Activated CD8-positive, alpha-beta memory T cell treated with anti-CD3 and anti-CD28 coated beads, Interleukin-2, amount 50 U/mL, for 4 hours (primary cell): ENCODE results near the gene SKAP1.

Experiments used
- DNase-seq: peaks from one replicate; pipeline ENCODE4 v3.0.0-alpha.2; 2020

Gene SKAP1

DNA sequence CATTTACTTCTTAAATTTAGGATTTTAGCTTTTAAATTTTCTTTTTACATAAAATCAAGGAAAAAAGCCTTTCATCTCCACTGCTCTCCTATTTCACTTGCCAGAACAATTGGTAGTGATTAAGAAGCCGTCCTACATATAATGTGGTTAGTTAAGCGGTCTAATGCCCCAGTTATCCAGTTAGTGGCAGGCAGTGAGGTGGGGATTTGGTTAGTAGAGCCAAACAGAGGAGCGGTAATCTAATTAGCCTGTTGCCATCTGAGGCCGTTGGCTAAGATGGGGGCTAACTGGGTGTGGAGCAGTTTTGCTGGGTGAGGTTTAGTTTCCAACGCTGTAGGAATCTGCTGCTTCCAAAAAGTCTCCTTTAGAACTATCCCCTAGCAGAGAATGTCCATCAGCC is 300.0 kb downstream of the SKAP1 start:
- DNase-seq = no peak

DNA sequence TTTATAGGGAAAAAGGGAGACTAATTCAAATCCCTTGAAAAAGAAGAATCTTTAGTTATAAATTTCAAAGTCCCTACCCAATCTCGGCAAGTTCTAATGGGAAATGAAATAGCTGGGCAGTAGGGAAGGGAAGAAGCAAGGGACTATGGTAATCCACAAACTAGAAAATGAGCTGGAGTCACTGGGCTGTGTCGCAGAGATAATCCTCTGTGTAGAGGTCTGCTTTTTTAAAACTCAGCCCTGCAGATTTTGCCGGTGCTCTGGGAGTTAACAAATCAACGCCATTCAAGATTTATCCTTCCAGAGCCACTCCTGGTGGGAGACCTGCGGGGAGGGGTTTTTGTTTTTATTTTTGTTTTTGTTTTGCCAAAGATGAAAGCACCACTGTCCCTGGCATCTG is 301.6 kb downstream of the SKAP1 start:
- DNase-seq = no peak

DNA sequence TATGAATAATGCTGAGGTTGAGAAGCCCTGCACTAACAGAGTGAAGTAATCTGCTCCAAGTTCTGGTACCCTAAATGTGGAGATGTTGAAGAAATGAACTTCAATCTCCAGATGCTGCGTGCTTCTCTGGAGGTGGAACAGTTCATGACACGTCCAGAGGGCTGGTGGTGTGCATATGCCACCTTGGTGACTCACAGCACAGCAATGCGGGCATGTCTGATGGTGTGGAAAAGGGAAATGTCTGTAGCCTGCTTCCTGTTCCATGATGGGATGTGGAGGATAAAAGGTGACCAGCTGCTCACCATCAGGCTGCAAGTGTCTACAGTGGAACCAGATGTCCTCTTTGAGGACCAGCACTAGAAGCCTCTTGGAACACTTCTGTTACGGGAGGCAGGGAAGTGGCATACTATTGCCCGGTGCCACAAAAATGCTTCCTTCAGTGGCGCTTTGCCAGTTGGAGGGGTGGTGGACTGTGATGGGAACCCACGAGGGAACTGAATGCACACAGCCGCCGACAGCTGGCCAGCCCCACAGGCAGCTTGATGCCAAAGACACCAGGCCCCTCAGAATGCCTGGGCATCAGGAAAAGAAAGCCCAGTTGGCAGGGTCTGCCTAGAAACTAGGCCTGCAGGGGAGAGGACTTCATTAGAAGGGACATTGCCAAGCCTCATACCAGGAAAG is 302.5 kb downstream of the SKAP1 start:
- DNase-seq = no peak

DNA sequence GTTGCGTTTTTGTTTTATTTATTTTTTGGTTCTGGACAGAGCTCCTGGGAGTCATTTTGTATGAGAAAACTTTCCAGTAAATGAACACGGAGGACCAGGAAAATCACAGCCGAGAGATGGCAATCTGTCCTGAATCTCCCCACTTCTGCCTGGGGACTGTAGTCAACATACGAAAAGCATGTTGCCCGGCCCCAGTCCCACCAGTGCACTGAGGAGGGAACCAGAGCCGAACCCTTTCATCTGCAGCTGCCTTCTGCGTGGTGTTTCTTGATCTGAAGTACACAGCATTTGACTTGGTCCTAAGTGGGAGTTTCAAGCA is 303.5 kb downstream of the SKAP1 start:
- no peak for DNase-seq

DNA sequence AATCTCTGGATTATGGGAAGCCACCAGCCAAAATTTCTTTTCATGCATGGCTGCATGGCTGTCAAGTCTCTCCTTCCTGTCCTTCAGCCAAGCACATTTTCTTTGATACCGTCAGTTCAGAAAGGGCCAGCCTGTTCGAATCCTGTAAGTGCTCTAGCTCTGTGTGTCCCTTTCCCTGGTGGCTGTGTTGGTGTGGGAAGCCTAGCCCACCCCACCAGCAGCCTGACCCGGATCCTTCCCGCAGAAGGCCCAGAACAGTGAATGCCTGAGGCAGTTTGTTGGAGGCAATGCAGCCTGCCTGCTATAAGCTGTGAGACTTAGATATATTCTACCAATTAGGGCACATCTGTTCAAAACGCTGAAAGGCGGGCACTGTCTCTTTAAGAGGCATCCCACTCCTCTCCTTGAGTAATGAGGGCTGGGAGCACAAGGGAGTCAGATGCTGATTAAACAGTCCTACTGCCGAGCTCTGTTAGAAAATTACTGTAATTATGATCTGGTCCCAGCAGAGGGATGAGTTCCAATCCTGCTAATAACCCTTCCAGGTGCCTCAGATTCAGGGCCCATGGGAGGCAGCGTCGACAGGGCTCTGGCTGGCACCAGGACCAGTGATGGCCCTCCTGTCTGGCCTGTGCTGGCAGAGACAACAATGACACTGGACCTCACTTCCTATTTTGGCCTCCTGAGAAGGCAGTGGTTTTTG is 304.0 kb downstream of the SKAP1 start:
- DNase-seq = no peak

DNA sequence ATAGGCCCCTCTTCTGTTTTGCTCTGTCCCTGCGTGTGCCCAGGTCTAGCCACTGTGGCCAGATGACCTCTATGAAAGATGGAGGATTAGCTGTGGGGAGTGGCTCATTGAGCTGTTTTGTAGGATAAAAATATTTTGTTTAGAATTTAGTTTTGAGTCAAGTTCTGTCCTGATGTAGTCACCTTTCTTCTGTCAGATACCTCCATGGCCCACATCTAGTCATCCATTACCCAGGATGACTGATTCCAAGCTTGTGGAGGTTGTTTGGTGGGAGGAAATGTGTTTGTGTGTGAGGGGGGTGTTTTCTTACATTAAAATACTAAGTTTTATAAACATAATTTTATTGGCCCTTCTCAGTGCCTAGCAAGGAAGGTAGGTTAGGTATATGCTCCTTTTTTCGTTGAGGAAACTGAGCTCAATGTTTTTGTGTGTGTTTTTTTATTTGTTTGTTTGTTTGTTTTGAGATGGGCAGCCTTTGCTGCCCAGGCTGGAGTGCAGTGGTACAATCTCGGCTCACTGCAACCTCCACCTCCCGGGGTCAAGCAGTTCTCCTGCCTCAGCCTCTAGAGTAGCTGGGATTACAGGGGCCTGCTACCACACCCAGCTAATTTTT is 306.1 kb downstream of the SKAP1 start:
- DNase-seq = no peak

DNA sequence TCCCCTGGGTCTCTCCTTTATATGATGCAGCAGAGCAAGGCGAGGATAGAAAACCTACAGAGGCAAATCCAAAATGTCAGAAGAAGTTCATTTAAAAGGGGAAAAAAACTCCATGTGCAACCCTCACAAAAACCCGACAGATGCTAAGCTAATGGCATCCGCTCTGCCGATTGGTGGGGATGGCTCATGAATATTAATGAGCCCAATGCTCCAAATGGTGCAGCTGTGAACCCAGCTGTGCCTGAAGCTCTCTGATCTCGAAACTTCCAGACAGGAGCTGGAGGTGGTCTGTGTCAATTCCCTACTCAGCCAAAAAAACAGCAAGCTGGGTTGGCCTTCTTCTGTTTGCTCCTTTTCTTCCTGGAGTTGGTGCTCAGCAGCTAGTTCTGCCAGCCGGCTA is 306.9 kb downstream of the SKAP1 start:
- no peak for DNase-seq

DNA sequence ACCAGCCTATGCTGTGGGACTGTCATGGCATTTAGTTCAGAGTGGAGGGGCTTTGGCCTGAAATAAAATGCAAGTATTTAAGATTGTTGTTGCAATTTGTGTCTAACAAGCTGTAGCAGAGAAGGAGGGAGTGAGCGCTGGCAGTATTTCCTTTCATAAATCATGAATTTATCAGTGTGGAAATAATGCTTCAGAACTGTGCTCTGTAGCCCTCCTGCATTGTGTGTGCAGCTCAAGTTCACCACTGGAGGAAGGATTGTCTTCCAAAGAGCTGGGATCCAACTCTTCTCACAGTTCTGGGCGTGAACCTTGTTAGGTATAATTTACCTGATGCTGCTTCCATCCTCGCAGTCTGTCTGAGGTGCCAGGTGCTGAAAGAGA is 307.4 kb downstream of the SKAP1 start:
- DNase-seq = no peak

DNA sequence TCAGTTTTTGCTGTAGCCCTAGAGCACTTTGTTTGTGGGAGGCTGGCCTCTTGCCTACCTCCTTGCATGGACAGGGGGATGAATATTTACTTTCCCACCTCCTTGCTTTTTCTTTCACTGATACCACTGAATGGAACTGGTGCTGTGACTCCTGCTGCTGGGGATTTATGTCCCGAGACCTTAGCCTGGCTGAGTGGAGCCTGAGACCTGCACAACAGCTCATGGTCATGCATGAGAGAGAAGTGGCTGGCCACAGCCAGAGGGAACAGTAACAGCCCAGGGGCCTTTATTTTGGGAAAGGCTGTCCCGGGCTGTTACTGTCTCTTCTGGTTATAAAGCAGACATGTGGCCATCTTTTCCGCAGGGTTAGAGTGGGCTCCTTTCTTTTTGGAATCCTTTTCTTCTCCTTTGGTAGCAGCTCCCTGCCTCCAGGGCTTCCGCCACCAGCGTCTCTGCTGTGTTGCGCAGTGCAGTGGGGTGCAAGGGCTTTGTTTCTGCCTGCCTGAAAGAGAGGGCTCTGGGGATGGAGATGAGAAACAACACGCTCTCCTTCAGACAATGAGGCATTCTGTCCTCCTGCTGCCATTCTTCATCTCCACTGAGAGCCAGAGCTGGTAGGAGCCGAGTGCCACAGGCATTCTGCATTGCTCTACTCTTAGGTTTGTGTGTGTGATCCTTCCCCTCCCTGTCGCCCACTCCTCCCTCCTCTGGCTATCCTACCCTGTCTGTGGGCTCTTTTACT is 307.9 kb downstream of the SKAP1 start:
- no peak for DNase-seq

DNA sequence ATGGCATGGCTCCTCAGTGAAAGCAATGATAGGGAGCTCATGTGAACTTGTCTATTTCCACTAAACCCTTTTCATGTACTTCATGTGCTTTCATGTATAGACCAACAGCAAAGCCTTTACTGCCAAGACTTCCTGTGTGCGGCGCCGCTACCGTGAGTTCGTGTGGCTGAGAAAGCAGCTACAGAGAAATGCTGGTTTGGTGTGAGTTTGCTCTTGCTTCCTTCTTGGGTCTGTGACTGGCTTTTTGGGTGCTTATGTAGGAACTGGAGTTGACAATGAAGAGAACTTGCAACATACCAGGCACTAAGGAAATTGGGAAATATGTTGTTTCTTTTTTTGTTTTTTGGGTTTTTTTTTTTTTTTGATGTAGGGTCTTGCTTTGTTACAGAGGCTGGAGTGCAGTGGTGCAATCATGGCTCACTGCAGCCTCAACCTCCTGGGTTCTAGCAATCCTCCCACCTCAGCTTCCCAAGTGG is 316.8 kb downstream of the SKAP1 start:
- peak; percentile 36 for DNase-seq

DNA sequence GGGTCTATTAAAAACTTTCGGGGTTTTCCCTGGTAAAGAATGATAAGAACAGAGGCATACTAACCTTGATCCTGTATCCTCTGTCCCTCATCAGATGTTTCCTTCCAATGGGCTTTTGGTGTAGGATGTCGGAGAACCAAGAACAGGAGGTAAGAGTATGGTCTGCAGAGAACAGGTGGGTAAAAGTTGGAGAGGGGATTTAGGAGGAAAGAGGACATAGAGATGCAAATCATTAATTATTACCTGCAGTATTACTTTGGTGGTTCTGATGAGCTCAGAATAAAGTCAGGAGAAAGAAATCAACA is 318.1 kb downstream of the SKAP1 start:
- DNase-seq = no peak

DNA sequence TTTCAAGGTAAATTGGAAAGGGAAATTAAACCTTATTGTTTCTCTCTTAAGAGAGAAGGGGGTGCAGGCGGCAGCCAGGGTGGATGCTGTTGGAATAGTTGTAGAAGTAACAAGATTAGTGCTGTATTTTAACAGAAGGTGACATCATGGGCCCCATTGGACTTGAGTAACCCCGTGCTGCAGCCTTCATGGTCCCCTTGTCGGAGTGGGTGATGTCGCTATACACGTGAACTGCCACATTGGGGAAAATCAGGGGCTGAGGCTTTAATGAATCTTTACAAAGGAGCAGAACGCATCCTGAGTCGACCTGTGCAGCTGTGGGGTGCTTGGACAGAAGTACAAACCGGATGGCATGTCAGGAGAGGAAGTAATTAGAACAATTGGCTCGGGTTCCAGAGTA is 319.3 kb downstream of the SKAP1 start:
- DNase-seq = no peak

DNA sequence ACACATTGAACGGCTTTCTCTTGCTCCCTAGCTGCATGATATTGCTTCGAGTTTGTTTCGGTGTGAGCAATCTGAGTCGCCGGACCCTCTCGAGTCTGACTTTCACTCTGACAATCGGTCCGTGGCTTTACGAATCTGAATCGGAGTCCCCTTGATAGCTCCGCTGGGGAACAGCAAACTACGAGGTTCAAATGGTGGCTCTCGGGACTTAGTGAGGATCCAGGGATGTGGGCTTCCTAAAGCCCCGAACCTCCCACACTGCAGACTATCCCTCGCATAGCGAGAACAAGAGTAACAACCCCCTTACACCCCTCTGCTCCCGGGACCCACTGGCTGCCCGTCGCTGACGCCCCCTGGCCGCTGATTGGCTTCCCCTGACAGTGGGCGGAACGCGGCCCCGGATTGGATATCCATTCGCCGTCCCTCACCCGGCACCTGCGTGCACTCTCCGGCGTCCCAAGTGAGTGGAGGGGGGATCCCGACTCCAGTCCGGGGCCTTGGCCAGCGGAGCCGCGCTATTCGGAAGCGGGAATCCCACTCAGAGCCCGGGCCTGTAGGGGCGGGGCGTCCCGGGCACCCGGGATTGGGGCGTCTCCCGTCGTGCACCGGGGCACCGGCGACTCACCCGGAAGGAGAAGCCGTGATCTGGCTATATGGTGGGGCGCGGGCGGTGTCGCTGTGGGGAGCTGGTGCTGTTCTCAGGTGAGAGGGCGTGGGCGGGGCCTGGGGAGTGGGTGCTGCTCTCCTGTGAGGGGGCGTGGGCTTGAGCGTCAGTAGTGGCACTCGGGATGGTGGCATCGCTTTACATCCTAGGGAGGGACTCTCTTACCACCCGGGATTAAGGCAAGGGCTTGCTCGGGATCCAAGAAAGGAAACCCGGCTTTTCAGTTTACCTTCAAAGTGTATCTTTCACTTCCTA is 322.6 kb downstream of the SKAP1 start, which contains the start of gene SNX11:
TSS of gene SNX11 (plus strand) at position 630 of the 919 bp plus-strand sequence. CDS start 4,278 bp downstream, outside the sequence.
- DNase-seq = peak; percentile 95

DNA sequence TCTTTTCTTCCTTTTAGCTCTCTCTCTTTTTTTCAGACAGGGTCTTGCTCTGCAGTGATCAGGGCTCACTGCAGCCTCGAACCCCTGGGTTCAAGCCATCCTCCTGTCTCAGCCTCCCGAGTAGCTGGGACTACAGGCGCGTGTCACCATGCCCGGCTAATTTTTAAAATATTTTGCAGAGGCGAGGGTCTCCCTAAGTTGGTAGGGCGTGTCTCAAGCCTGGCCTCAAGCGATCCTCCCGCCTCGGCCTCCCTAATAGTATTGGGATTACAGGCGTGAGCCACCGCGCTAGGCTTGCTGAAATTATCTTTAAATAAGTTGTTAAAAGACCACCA is 323.2 kb downstream of the SKAP1 start:
- no peak for DNase-seq

DNA sequence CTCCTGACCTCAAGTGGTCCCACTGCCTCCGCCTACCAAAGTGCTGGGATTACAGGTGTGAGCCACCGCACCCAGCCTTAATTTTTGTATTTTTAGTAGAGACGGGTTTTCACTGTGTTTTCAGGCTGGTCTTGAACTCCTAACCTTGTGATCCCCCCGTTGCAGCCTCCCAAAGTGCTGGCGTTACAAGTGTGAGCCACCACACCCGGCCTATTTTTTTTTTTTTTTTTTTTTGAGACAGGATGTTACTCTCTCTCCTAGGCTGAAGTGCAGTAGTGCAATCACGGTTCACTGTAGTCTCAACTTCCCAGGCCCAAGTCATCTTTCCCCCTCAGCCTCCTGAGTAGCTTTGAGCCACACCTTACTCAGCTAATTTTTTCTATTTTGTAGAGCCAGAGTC is 325.6 kb downstream of the SKAP1 start:
- no peak for DNase-seq

DNA sequence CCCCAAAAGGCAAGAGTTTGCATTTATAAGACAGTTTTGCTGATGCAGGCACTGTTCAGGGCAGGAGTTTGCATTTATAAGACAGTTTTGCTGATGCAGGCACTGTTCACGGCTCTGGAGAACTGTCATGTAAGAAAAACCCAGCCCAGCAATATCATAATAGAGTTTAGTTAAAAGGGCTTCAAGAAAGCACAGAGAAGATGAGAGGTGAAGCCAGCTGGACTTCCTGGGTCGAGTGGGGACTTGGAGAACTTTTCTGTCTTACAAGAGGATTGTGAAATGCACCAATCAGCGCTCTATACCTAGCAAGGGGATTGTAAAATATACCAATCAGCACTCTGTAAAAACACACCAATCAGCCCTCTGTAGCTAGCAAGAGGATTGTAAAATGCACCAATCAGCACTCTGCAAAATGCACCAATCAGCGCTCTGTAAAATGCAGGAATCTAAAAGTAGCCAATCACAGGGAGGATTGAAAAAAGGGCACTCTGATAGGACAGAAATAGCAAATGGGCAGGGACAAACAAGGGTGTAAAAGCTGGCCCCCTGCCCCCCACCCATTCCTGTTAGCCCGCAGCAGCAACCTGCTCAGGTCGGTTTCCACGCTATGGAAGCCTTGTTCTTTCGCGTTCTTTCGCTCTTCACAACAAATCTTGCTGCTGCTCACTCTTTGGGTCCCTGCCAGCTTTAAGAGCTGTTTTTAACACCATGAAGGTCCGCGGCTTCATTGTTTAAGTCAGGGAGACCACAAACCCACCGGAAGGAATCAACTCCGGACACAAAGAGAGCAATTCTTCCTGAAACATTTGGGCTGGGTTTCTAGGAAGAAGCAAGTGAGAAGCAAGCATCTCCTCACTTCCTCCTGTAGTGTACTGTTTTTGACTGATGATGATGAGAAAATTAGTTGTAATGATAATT is 327.0 kb downstream of the SKAP1 start:
- no peak for DNase-seq

DNA sequence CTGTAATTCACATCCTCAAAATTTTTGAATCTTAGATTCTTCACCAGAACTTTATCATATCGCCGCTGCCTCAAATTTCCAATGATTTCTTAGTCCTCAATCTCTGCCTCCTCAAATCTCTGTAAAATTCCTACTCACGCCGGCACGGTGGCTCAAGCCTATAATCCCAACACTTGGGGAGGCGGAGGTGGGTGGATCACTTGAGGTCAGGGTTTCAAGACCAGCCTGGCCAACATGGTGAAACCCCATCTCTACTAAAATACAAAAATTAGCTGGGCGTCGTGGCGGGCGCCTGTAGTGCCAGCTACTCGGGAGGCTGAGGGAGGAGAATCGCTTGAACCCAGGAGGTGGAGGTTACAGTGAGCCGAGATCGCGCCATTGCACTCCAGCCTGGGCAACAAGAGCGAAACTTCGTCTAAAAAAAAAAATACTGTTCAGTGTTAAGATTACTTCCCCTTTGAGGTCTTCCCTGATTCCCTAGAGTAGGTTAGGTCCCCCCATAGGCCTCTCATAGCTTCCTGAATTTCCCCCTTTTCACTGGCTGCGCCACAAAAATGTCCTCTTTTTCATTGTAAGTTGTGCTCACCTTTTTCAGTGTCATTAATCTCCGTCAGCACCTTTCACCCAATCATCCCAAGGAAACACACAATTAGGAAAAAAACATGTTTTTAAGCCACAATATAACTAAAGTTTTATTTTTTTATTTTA is 327.8 kb downstream of the SKAP1 start:
- DNase-seq = no peak

DNA sequence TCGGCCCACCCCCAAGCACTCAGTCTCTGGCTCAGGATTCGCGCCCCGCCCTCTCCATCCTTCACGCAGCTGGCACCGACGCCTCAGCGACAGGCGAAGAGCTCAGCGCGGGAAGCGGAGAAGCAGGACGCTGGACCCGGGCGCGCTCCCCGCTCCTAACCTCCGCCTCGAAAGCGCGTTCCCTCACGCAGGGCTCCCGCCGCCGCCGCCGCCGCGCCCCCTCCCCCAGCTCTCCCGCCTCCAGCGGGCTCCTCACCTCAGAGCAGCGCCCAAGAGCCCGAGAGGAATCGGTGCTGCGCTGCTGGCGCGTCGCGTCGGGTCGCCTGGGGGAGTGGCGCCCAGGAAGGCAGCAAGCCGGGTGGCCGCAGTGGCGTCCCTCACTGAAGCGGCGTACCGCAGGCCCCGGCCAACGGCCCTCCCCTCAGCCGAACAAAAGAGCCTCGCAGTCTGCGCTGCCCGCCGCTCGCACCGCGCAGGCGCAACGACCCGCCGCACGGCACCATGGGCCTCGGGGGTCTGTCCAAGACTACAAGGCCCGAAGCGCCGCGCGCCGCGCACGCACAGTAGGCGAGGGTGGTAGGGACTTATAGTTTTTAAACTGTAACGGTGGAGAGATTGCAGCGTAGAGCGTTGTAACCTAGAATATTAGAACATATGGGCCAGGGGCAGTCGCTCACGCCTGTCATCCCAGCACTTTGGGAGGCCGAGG is 328.8 kb downstream of the SKAP1 start, which contains the start of gene CBX1:
TSS of gene CBX1 (minus strand) at position 467 of the 709 bp plus-strand sequence. CDS start 24,474 bp downstream, outside the sequence.
- DNase-seq = peak; percentile 92

DNA sequence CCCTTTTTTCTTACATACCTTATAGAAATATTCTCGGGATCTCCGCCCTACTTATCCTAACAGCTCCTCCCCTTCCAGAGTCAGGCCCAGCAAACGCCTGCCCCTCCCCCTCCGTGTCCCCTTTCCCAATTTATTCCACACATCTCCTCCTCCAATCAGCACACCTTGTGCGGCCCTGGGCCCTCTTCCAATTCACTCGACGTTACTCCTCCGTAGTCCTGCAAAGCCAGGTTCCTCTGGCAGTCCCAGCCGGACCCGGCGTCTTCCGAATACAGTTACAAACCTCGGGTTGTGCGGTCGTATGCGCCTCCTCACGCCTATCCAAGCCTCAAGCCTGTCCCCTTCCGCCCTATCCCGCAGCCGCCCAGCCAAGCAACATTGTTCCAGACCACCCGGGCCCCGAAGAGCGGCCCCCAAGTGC is 329.4 kb downstream of the SKAP1 start:
- DNase-seq = no peak

DNA sequence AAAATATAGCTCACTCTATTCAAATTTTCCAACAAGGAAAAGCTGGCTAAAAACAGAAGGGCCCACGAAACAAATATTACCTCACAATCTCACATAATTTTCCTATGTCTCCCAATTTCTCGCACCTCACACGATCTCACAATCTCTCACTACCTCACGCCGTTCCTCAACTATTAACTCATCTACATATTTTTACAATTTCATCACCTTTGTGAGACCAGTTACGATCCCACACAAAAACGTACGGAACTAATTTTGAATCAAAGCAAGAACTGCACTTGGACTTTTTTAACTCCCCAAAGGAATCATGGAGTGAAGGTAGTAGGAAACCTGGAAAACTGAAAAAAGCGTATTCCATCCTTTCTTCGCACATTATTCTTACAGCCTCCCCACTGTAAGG is 329.9 kb downstream of the SKAP1 start:
- no peak for DNase-seq
